ENCODE data around the gene CAVIN1.

Gene CAVIN1

DNA sequence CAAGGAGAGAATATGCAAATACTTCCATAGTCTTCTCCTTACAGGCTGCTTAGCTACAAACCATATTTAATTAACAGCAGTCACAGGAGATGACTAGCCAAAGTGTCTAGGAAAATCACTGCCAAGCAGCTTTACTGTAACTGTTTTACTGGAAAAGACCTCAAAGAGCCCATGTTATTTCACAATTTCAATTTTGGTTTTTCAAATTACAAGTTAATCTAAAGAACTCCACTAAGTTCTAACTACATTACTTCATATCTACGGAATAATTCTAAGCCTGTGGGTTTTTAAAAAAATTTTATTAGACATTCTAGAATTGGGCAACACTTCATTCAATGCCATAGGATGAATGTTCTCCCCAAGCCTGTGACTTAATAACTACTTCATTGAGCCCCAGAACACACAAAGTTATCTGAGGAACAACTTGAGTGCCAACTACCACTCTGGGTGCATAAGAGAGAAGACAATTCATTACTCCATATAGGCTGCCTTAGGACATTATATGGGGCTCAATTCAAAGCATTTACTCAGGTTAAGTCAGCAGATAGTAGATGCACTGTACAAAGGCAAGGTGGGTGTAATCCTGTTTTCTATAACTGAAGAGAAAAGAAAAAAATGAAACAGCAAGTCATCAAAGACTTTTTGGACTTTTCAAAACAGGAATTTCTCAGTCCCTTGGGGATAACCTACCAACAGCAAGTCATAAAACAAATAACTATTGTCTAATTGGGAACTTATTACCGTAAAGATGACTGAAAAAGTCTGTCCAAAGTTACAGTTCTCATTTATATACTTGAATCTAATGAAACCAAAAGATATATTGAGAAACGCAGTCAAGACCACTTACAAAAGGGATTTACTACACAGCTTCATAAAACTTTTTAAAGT, 67.9 kb downstream of the CAVIN1 start:
- no peak overlapping the region for H3K27ac ChIP-seq
- no peak for DNase-seq (ENCODE audit: low read depth, low spot score)
